Right renal pelvis (tissue), 4 donors: Measurements from ENCODE around the gene NXPH1. TPM values are rescaled to one million over a fixed set of nuclear protein-coding genes. Genes with fewer than 3 reads are reported as not detected.

Experiments
- DNase-seq, 4 donors: peaks; one replicate each; pipeline ENCODE4 v3.0.0-alpha.2; 2013; ENCODE audit warnings: low read depth in 4 of 4, low spot score in 3 of 4, missing footprints in 1 of 4
- polyA plus RNA-seq, 4 donors: library from polyadenylated mRNA; unstranded; fragments of 120-200 nt; gene quantifications; one replicate each; pipeline ENCODE4 v1.2.1, GENCODE V29; 2013; ENCODE audit not compliant: insufficient read length in 4 of 4

Gene NXPH1
- polyA plus RNA-seq, 4 donors = 0.23 to 0.37 TPM; not detected in 2

DNA sequence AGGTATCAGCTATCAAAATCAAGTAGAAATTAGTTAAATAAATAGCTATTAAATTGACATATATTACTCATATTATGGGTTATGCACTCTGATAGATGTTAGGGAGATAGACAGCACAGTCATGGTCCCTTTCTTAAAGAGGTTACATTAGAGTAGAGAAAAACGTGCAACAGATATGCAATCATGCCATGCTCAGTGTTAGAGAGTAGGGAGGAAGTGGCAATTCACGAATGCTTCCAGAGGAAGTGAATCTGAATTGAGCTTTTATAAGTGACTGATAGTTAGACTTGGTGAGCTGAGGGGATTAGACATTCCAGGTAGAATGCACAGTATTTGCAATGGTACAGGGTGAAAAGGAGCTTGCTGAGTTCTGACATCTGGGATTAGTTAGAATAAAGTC, 349.8 kb downstream of the NXPH1 start:
- no peak for DNase-seq

DNA sequence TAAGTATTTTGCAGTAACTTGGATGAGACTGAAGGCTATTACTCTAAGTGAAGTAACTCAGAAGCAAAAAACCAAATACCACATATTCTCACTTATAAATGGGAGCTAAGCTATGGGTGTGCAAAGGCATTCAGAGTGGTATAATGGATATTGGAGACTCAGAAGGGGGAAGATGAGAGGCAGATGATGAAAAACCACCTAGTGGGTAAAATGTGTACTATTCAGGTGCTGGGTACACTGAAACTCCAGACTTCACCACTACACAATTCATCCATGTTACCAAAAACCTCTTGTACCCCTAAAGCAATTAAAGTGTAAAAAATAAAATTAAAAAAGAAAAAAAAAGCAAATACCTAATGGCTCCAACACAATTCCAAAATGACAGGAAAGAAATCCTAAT, 351.7 kb downstream of the NXPH1 start:
- DNase-seq = no peak

DNA sequence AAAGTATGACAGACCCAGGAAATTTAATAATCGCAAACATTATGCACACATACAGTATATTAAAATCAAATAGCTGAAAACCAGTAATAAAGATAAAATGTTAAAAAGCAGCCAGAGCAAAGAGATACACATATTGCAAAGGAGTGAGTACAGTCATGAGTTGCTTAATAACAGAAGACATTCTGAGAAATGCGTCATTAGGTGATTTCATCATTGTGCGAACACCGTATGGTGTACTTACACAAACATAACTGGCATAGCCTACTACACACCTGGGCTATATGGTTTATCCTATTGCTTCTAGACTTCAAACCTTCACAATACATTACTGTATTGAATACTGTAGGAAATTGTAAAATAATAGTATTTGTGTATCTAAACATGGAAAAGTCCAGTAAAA, 367.6 kb downstream of the NXPH1 start:
- DNase-seq = no peak

Other genes with a start within 250 kb of the NXPH1 start
- 10 to 100 TPM; 19.9 to 30.3 (median 22.0) TPM for gene ICA1, start 171.4 kb upstream of the NXPH1 start, polyA plus RNA-seq